NCI-H1105 (cell line): Measurements from ENCODE around the gene TTLL10.
A peak's percentile ranks its signal among the peaks of the same experiment; 100 is the strongest.

Experiments
- DNase-seq: peaks from one replicate; lab custom pipeline; 2025; lab: John Stamatoyannopoulos, UW

Gene TTLL10

DNA sequence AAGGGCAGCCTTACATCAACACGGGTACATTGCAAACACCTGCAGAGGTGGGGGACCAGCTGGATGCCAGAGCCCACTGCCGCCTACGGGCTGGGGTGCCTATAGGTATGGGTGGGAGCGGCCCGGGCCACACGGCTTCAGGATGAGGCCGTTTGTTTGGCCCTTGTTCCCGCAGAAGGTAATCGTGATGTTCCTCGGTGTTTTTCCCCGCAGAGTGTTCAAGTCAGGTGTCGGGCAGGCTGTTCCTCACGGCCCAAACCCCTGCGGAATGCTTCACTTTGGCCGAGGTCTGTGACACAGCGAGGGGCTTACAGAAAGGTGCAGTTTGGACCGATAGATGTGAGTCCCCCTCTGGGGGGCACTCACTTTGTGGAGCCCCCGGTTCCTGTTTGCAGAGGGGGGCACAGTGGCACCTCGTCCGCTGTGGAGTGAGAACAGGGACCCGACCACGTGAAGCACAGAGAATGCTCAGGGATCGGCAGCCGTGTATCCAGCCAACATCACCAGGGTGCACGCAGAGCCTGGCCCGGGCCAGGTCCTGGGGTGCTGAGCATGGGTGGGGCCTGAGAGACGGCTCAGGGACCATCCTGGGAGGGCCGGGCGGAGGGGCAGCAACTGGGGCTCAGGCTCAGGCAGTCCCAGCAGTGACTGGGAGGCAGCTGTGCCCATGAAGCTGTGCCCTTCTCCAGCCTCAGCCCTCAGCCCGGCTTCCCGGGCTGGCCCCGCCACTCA is 453 bp upstream of the TTLL10 start:
- no peak for DNase-seq

DNA sequence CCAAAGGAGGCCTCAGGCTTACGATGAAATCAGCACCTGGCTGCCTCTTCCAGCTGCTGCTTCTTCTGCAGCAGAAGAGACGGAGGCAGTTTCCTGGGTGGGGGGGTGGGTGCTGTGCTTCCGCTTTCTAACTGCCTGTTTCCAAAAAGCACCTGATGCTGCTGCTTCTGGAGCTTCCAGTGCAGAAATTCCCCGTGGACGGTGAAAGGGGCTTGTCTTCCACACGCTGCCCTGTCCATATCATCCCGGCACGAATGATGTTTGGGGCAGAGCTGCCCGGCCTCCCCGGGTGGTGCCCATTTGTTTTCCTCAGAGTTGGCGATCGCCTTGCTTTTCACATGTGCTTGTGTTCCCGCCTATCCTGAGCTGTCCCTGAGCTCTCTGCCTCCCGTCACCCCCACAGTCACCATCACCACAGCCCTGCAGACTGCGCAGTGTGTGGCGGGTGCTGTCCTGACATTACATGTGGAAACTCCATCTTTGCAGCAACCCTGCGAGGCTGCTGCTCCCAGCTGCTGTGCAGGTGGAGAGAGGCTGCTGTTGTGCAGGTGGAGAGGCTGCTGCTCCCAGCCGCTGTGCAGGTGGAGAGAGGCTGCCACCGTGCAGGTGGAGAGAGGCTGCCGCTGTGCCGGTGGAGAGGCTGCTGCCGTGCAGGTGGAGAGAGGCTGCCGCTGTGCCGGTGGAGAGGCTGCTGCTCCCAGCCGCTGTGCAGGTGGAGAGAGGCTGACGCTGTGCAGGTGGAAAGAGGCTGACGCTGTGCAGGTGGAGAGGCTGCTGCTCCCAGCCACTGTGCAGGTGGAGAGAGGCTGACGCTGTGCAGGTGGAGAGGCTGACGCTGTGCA is 1.8 kb downstream of the TTLL10 start:
- peak; percentile 79 for DNase-seq

- DNase-seq, result peak; percentile 51
These were observed 2.5 kb downstream of the TTLL10 start for GRCh38 chr1:1176063-1176761.

GRCh38 chr1:1176931-1177330 is 3.3 kb downstream of the TTLL10 start:
- no peak for DNase-seq

- no peak for DNase-seq
These were observed 3.9 kb downstream of the TTLL10 start for GRCh38 chr1:1177452-1178206.

GRCh38 chr1:1178794-1179331 is 5.2 kb downstream of the TTLL10 start:
- no peak for DNase-seq

DNA sequence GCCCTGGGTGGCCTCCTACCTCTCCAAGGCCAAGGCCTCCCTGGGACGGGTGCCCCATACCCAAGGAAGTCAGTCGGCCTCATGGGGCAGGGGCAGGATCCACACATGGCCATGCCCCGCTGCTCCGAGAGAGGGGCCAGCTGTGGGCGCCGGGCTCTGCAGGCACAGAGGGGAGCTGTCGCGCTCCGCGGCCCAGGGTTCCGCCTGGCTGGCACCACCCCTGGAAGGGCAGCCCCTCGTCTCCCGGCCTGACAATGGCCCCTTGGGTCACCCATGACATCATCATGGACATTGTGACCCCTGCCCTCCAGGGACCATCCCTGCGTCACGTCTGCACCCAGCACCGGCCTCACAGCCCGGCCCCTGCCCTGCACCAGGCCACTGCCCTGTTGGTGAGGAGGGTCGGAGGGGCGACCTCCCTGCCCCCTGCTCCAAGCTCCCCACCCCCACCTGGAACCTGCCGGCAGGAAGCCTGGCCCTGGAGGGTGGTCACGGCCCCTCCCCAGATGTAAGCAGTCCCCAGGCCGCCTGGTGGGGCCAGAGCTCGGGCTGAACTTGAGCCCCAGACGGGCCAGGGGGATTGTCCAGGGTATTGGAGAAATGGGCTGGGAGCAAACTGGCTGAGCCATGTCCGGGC is 5.8 kb downstream of the TTLL10 start:
- no peak for DNase-seq

DNA sequence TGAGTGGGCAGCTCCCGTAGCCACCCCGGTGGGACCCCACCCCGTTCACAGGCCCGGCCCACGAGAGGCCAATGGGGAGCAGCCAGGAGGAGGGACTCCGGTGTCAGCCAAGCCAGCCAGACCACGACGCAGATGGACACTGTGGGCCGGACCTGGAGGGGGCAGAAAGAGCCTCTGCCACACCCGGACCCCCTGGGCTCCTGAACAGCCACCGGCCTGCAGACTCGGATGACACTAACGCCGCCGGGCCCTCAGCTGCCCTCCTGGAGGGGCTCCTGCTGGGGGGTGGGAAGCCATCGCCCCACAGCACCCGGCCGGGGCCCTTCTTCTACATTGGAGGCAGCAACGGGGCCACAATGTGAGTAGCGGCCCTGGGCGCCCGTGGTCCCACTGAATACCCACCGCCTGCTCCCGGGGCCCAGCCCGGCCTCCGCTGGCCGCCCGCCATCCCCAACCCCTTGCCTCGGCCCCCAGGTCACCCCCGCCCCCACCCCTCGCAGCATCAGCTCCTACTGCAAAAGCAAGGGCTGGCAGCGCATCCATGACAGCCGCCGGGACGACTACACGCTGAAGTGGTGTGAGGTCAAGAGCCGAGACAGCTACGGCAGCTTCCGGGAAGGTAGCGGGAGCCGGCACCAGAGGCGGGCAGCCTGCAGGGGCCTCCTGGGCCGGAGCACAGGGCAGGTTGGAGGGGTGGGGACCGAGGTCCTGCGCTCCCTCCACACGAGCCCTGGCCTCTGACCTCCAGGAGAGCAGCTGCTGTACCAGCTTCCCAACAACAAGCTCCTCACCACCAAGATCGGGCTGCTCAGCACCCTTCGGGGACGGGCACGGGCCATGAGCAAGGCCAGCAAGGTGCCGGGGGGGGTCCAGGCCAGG is 6.5 kb downstream of the TTLL10 start:
- no peak for DNase-seq

DNA sequence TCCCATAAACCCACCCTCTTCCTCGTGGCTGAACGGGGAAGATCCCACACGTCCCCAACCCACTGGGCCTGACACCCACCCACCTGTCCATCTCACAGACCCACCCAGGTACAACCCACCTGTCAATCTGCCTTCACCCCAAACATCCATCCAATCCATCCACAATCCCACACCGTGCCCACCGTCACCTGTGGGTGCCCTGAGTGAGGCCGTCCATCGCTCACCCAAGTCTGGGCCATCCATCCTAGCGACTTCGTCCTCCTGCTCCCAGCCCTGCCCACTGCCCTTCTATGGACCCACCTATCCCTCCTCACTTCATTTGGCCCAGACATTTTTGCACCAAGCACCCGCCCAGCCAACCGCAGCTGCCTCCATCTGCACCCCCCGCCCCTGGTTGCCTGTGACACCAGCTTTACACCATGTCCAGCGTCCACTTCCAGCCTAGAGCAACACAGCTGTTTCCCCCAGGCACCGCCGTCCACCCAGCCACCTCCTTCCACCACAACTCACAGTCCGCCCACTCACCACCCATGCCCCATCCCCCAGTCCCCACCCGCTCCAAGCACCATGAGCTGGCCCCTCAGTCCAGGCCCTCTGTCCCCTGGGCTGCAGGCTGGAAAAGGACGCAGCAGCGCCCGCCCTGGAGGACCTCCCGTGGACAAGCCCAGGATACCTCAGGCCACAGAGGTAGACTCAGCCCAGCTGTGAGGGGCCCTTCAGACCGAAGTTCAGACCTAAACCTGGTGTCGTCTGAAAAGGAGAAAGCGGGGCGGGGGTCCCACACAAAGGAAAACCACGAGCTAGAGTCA is 7.7 kb downstream of the TTLL10 start:
- DNase-seq, result no peak

GRCh38 chr1:1181938-1182410 is 8.3 kb downstream of the TTLL10 start:
- no peak for DNase-seq

DNA sequence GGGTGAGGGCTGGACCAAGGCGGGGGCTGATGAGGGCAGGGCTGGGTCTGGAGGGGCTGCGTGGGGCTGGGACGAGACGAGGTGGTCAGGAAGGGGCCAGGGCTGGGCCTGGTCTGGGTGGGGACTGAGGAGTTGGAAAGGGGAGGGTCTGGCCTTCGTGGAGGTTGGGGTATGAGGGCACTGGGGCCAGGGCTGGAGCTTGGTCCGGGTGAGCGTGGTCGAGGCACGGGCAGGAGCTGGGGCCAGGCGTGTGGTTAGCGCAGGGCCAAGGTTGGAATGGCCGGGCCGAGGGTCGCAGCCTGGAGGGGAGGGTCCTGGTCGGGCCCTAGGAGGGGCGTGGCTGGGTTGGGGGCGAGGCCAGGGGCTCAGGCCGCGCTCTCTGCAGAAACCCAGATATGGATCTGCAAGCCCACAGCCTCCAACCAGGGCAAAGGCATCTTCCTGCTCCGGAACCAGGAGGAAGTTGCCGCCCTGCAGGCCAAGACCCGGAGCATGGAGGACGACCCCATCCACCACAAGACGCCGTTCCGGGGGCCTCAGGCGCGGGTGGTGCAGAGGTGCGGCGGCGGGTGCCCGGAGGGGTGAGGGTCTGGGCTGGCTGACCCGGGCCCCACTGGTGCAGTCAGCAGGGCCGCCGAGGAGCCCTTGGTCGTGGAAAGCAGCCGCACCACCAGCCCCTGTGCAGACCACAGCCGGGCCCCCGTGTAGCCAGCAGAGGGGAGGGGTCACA is 9.0 kb downstream of the TTLL10 start:
- DNase-seq, result no peak

GRCh38 chr1:1183221-1183747 is 9.6 kb downstream of the TTLL10 start:
- DNase-seq, result no peak

DNA sequence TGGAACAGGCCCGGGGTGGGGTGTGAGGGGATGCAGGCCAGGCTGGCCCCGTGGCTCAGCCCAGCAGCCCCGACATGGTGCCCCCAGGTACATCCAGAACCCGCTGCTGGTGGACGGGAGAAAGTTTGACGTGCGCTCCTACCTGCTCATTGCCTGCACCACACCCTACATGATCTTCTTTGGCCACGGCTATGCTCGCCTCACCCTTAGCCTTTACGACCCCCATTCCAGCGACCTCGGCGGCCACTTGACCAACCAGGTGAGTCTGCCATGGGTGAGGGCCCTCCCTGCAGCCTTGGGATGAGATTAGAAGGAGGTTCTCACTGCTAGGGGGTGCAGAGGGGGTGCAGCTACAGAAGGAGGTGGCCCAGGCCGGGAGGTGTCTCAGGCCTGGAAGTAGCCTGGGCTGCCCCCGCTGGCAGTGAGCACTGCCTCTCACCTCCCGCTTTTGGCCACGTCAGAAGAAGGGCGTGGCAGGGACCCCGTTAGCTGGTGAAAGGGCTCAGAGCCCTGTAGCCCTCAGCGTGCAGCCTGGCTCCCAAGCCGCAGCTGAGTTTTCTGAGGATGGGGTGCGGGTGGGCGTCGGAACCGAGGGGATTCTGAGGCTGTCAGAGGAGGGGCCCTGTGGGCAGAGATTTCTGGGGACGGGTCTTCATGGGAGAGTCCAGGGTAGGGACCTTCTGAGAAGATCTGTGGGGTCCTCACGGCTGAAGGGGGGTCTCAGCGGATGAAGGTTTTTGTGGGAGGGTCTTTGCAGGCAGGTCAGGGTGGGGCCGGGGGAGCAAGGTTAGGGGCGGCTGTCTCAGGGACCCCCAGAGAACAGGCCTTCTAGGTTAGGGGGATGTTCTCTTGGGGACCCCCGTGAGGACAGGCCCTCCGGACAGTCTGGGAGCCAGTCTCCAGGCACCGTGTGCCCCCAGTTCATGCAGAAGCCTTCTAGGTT is 10.4 kb downstream of the TTLL10 start:
- no peak for DNase-seq

DNA sequence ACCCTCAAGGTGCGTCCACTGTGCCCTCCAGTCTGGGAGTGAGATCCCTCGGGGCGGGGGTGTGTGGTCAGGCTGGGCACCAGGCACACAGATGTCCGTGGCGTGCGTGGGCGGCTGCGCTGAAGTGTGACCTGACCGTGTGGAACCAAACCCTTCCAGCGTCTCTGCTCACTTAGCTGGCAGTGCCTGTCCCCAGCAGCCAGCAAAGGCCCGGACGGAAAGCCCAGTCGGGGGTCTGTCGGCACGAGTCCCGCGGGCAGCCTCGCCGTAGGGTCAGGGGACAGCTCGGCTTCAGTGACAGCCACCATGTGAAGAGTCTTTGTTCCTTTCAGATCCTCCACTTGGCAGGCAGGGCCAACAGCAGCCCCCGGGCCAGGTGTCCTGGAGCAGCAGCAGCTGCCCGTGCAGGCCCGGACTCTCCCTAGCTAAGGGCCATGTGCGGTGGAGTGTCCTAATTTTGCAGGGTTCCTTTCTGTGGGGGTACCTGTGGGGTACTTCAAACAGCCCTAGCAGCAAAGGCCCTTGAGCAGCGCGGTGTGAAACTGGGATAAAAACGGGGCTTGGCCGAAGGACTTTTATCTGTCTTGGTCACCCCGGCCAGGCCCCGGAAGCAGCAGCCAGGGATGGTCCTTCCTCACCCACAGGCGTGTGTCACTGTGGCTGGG is 11.6 kb downstream of the TTLL10 start:
- DNase-seq, result no peak

DNA sequence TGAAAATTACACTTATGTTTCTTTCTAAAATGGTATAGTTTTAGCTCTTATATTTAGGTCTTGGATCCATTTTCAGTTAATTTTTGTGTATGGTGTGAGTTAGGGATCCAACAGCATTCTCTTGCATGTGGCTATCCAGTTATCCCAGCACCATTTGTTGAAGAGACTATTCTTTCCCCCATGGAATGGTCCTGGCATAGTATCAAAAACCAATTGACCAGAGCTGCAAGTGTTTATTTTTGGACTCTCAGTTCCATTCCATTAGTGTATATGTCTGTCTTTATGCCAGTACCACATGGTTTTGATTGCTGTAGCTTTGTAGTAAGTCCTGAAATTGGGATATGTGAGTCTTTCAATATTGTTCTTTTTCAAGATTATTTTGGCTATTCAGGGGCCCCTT is 14.3 kb downstream of the TTLL10 start:
- DNase-seq, result no peak

- no peak for DNase-seq
These were observed 15.4 kb downstream of the TTLL10 start for GRCh38 chr1:1189111-1189510.

- DNase-seq, result no peak
These were observed 18.1 kb downstream of the TTLL10 start for GRCh38 chr1:1191734-1192133.
